ENCODE results near the gene ZMIZ1.

ZMIZ1 gene

GRCh38 chr10:79158402-79159097, 89.8 kb downstream of the ZMIZ1 start:
- DNase-seq: no peak

GRCh38 chr10:79159141-79159651, 90.4 kb downstream of the ZMIZ1 start:
- DNase-seq: no peak

- DNase-seq: no peak
Observed at GRCh38 chr10:79159785-79160184, 91.0 kb downstream of the ZMIZ1 start.

GRCh38 chr10:79160191-79160590, 91.4 kb downstream of the ZMIZ1 start:
- no peak for DNase-seq

GRCh38 chr10:79161557-79161956, 92.8 kb downstream of the ZMIZ1 start:
- DNase-seq: no peak

- no peak for DNase-seq
Observed at GRCh38 chr10:79162022-79162421, 93.3 kb downstream of the ZMIZ1 start.

GRCh38 chr10:79162861-79163665, 94.3 kb downstream of the ZMIZ1 start:
- no peak for DNase-seq

GRCh38 chr10:79163666-79163975, 94.9 kb downstream of the ZMIZ1 start:
- DNase-seq: no peak

- no peak for DNase-seq
Observed at GRCh38 chr10:79164075-79164474, 95.3 kb downstream of the ZMIZ1 start.

GRCh38 chr10:79165070-79165778, 96.5 kb downstream of the ZMIZ1 start:
- DNase-seq: no peak

- DNase-seq: no peak
Observed at GRCh38 chr10:79166312-79166721, 97.6 kb downstream of the ZMIZ1 start.

- no peak for DNase-seq
Observed at GRCh38 chr10:79166741-79167140, 98.0 kb downstream of the ZMIZ1 start.

GRCh38 chr10:79167537-79167936, 98.8 kb downstream of the ZMIZ1 start:
- no peak for DNase-seq

- DNase-seq: no peak
Observed at GRCh38 chr10:79168210-79168609, 99.4 kb downstream of the ZMIZ1 start.

GRCh38 chr10:79170226-79170752, 101.5 kb downstream of the ZMIZ1 start:
- DNase-seq: no peak

GRCh38 chr10:79170993-79171392, 102.2 kb downstream of the ZMIZ1 start:
- DNase-seq: no peak

- DNase-seq: no peak
Observed at GRCh38 chr10:79171504-79171903, 102.7 kb downstream of the ZMIZ1 start.

- no peak for DNase-seq
Observed at GRCh38 chr10:79172881-79173280, 104.1 kb downstream of the ZMIZ1 start.

- DNase-seq: no peak
Observed at GRCh38 chr10:79173582-79174262, 105.0 kb downstream of the ZMIZ1 start.

- no peak for DNase-seq
Observed at GRCh38 chr10:79176052-79176501, 107.3 kb downstream of the ZMIZ1 start.

- DNase-seq: no peak
Observed at GRCh38 chr10:79176949-79177602, 108.3 kb downstream of the ZMIZ1 start.

GRCh38 chr10:79178070-79178576, 109.4 kb downstream of the ZMIZ1 start:
- DNase-seq: no peak

Measured in activated T-cell treated with anti-CD3 and anti-CD28 coated beads, Interleukin-2, amount 50 U/mL, for 48 hours (primary cell).